Esophagus squamous epithelium (tissue), 5 donors: Measurements from ENCODE around the gene ST3GAL3. TPM values are rescaled to one million over a fixed set of nuclear protein-coding genes. Genes with fewer than 3 reads are reported as not detected.

Experiments used
- DNase-seq: peaks from one replicate; lab custom pipeline; 2025; lab: John Stamatoyannopoulos, UW
- H3K27ac ChIP-seq, 4 donors: fragments of 200-600 bp; sonication (generic); one replicate each; pipeline ENCODE4 v1.5.1; 2016 to 2019; ENCODE audit warnings: mild to moderate bottlenecking in 1 of 4
- H3K27me3 ChIP-seq, 4 donors: fragments of 200-600 bp; sonication (generic); 1 replicate in 3 of 4; 2 replicates in 1 of 4; pipeline versions ENCODE4 v1.5.1 to v1.6.0; 2017 to 2021; ENCODE audit warnings: antibody characterized with exemption in 1 of 4
- H3K36me3 ChIP-seq, 3 donors: fragments of 200-600 bp; sonication (generic); one replicate each; pipeline ENCODE4 v1.5.1; 2016 to 2019
- H3K4me1 ChIP-seq, 3 donors: fragments of 200-600 bp; sonication (generic); one replicate each; pipeline ENCODE4 v1.5.1; 2017 to 2019
- H3K4me3 ChIP-seq, 4 donors: fragments of 200-600 bp; sonication (generic); 1 replicate in 3 of 4; 2 replicates in 1 of 4; pipeline ENCODE4 v1.5.1; 2016 to 2019; ENCODE audit warnings: mild to moderate bottlenecking in 2 of 4, moderate library complexity in 1 of 4
- H3K9me3 ChIP-seq, 3 donors: fragments of 200-600 bp; sonication (generic); one replicate each; pipeline ENCODE4 v1.5.1; 2016 to 2019
- POLR2A ChIP-seq, 4 donors: fragments of 450-650 bp; IDR thresholded peaks; one replicate each; pipeline ENCODE4 v1.6.1; 2017; ENCODE audit warnings: antibody characterized with exemption in 4 of 4, mild to moderate bottlenecking in 4 of 4, moderate library complexity in 3 of 4
- WGBS, 2 donors: methylation state at CpG; one replicate each; pipeline ENCODE4 v1.1.5; 2018; 5-methylcytosine and 5-hydroxymethylcytosine counted together
- intact Hi-C: fragments of 100-400 bp; cut with DNase I; formaldehyde crosslinking; loops from one replicate; pipeline ENCODE4 v1.15.0; 2022
- total RNA-seq, 4 donors: library from RNA; depleted of rRNA; stranded (reverse); fragments of >200 nt; gene quantifications; one replicate each; pipeline ENCODE4 v1.1.0, GENCODE V29; 2016
- TF ChIP-seq, protein P1 (sequence below), 6 experiments: fragments of 450-650 bp in 4 of 6; fragments of 200-600 bp in 2 of 6; sonication (generic) in 2 of 6; IDR thresholded peaks; one replicate each; pipeline ENCODE4 v1.5.1; 2016 to 2019; ENCODE audit warnings: antibody characterized with exemption in 6 of 6, mild to moderate bottlenecking in 4 of 6, moderate library complexity in 4 of 6
- donor health status: DM: yes; HTN: yes; CAD: no.

ST3GAL3 gene
- total RNA-seq, 4 donors from 2014 or later, result 2.8 to 10.7 (median 7.1) TPM

DNA sequence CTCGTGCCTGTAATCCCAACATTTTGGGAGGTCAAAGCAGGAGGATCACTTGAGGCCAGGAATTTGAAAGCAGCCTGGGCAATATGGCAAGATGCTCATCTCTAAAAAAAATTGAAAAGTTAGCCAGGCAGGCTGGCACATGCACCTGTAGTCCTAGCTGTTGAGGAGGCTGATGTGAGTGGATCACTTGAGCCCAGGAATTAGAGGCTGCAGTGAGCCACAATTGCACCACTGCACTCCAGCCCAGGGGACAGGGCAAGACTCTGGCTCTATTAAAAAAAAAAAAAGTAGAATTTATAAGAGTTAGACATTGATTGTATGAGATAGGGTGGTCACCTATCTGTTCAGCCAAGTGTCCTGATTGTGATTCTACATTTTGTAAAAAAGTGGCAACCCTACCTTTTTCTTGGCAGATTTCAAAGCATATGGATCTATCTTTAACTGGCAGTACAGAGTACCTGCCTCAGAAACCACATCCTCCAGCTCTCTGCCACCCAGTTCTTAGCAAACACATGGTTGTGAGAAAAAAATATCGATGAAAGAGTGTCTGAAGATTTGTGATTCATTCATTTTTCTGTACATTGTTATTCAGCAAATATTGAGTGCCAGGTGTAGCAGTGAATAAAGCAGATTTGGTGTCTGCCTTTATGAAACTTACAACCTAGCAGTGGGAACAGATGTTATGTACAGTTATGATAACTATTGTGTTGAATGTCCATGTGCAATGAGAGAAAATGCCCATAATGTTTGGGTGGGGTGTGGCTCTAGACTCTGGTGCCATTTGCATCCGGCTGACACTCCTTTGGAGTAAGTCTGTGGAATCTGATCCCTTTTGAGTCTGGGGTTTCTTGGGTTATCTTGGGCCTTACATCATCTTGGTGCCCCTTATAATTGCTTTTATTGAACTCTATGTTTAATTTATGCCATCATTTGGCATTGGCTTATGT is 82.5 kb downstream of the ST3GAL3 start:
- 73 to 74% methylated on average over 3 of the region's 3 CpGs for WGBS, 2 donors
- Histone ChIP-seq H3K27me3 (no peaks in the 10 kb centered on the region), H3K27ac (no peak overlapping the region), H3K4me1 (peaks cover 0 to 21% (median 0%) of the 10 kb centered on the region in 3 donors), H3K36me3 (peaks cover 0 to 9% (median 0%) of the 10 kb centered on the region in 3 donors), H3K9me3 (no peaks in the 10 kb centered on the region), H3K4me3 (no peak overlapping the region)
- intact Hi-C loops, result no loop called here
- no peak for TF ChIP-seq POLR2A (IDR thresholded peaks at IDR 0.05)
- TF ChIP-seq, protein P1, sequence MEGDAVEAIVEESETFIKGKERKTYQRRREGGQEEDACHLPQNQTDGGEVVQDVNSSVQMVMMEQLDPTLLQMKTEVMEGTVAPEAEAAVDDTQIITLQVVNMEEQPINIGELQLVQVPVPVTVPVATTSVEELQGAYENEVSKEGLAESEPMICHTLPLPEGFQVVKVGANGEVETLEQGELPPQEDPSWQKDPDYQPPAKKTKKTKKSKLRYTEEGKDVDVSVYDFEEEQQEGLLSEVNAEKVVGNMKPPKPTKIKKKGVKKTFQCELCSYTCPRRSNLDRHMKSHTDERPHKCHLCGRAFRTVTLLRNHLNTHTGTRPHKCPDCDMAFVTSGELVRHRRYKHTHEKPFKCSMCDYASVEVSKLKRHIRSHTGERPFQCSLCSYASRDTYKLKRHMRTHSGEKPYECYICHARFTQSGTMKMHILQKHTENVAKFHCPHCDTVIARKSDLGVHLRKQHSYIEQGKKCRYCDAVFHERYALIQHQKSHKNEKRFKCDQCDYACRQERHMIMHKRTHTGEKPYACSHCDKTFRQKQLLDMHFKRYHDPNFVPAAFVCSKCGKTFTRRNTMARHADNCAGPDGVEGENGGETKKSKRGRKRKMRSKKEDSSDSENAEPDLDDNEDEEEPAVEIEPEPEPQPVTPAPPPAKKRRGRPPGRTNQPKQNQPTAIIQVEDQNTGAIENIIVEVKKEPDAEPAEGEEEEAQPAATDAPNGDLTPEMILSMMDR (IDR thresholded peaks at IDR 0.05), result no peak
- no peak for DNase-seq

DNA sequence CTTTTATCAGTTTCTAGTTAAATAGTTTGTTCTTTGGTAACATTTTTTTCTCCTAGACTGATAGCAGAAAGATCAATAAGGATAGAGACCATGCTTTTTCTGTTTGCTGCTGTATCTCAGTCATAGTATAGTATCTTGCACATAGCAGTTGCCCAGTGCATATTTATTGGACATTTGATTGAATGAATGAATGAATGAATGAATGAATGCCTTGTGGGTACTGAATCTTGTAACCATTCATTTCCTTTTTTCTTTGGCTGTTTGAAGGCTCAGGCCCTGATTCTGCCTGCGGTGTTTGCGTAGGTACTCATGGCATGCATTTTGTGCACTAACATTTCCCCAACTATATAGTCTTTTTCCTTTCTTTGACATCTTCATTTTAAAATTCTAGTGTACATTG is 83.9 kb downstream of the ST3GAL3 start:
- TF ChIP-seq, protein P1 (IDR thresholded peaks at IDR 0.05), result no peak
- TF ChIP-seq POLR2A (IDR thresholded peaks at IDR 0.05), result no peak
- Histone ChIP-seq H3K4me1 (peaks cover 0 to 8% (median 0%) of the 10 kb centered on the region in 3 donors), H3K27me3 (no peaks in the 10 kb centered on the region), H3K27ac (no peak overlapping the region), H3K4me3 (no peak overlapping the region), H3K36me3 (peaks cover 0 to 9% (median 0%) of the 10 kb centered on the region in 3 donors), H3K9me3 (no peaks in the 10 kb centered on the region)
- DNase-seq, result no peak
- intact Hi-C loops, result no loop called here
- WGBS, 2 donors, result 94 to 100% methylated on average over 2 of the region's 2 CpGs

DNA sequence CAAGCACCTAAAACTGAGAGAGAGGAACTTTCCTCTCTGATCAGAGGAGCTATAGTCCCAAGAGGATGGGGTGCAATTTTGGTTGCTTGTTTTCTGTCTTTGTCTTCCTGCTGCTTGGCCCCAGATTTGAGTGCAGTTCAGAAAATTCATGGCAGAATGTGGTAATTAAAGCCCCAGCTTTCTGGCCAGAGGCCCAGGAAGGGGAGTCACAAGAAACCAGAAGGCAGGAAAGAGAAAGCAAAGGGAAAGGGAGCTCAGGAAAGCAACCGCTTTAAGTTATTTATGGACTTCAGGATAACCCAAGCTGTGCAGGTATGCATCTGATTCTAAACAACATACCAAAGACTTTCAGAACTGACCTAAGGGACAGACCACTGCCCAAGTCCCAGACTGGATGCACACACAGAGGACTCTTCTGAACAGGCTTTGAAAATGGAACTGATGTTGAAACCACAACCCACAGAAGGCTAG is 88.8 kb downstream of the ST3GAL3 start:
- no peak for DNase-seq
- 27 to 78% methylated on average over 1 of the region's 1 CpG for WGBS, 2 donors
- intact Hi-C loops, result no loop called here
- H3K4me1 ChIP-seq, result peaks cover 0 to 9% (median 4%) of the 10 kb centered on the region in 3 donors
- TF ChIP-seq, protein P1 (IDR thresholded peaks at IDR 0.05), result no peak
- TF ChIP-seq POLR2A (IDR thresholded peaks at IDR 0.05), result no peak
- H3K27me3 ChIP-seq, result no peaks in the 10 kb centered on the region
- no peaks in the 10 kb centered on the region for H3K9me3 ChIP-seq
- peaks cover 0 to 9% (median 0%) of the 10 kb centered on the region in 3 donors for H3K36me3 ChIP-seq
- no peak overlapping the region for H3K27ac ChIP-seq
- H3K4me3 ChIP-seq, result no peak overlapping the region

DNA sequence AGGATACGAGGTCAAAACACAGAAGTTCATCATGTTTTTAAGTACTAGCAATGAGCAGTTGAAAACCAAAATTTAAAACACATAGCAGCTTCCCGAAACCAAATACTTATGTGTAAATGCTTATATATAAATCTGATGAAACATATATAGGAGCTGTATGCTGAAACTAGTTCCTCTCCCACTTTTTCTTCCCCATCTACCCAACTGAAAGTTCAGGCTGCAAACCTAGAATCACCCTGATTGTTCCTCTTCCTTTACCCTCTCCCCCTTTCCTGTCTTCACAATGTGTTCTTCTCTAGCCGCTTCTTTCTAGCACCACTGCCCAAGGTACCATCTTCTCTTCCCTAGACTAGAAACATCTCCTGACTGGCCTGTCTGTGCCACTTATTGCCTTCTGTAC is 90.6 kb downstream of the ST3GAL3 start:
- Histone ChIP-seq H3K27ac (no peak overlapping the region), H3K27me3 (no peaks in the 10 kb centered on the region), H3K4me1 (peaks cover 0 to 9% (median 4%) of the 10 kb centered on the region in 3 donors), H3K4me3 (no peak overlapping the region), H3K36me3 (peaks cover 0 to 2% (median 0%) of the 10 kb centered on the region in 3 donors), H3K9me3 (no peaks in the 10 kb centered on the region)
- no peak for TF ChIP-seq POLR2A (IDR thresholded peaks at IDR 0.05)
- TF ChIP-seq, protein P1 (IDR thresholded peaks at IDR 0.05), result no peak
- intact Hi-C loops, result no loop called here
- 75 to 90% methylated on average over 3 of the region's 3 CpGs for WGBS, 2 donors
- no peak for DNase-seq
